CD4-positive, alpha-beta T cell treated with Interferon alpha-2 for 1 hour (primary cell): ENCODE data around the gene TMEM107.

Source experiments
- DNase-seq, 2 donors: peaks; one replicate each; pipeline ENCODE4 v3.0.0-alpha.2; 2020 to 2022

The TMEM107 gene

DNA sequence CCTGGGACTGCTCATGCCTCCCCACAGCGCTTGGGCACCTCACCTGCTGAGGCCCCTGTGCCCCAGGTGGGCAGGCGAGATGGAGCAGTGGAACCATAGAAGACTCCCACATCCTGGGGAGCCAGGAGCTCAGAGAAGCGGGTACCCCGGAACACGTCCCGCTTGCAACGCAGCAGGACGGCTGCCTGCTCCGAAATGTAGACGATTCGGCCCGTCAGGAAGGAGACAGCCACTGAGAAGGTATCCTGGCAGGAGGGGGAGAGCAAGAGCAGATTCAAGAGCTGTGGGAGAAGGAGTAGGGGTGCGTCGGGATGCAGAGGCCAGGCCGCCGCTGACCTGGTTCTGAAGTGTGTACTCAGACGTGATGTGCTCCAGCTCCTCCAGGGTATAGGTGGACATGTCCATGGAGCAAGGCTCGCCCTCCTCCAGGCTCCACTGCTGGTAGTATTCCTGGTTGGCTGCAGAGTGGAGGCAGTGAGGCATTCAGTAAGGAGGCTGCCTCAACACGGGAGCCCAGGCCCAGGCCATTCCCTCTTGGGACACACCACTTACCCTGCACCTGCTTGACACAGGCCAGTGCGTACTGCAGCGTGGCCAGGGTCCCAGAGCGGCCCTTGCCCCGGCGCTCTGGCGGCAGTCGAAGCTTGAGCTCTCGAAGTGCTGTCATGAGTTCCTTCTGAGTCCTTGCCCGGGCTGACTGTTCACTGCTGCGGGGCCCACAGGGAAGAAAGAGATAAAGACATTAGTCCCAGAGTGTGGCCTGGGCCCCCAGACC, 26.6 kb downstream of the TMEM107 start:
- DNase-seq: peak in 1 of 2 donors; percentile 17

DNA sequence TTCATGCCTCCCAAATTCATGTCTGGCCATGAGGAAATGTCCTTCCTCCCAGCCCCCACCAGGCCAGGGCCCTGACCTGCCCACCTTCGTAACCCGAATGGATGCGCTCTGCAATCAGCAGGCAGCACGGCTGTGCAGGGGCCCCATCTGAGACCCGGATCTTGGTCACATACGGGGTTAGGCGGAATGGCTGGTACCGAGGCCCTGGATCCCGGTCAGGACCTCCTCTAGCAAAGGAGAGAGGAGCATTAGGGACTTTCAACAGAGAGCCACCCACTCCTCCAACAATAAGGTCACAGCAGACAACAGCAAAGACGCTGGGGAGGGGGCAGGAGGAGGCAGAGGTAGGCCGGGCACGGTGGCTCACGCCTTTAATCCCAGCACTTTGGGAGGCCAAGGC, 27.6 kb downstream of the TMEM107 start:
- DNase-seq: no peak

DNA sequence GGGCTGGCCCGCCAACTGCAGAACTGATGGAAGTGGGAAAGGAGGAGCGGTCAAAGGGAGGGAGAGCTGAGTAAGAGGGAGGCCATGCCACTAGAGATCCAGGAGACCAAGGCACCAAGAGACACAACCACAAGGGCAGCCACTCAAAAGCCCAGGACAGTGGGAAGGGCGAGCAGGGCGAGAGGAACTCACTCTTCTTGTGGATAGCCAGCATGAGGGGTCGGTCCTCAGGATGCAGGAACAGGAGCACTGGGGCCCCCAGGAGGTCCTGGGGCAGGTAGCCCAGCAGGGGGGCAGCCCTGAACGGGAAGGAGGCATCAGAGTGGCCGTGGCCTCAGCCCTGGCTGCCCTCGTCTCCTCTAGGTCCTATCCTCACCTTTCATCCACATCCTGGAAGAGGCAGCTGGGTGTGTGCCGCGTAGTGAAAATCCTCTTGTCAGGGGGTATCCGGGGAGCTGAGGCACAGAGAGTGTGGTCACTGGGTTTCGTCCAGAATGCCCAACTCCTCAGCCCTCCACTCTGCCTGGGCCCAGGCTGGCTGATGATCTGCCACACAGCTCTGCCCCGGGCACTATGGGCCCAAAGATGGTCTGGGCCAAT, 28.3 kb downstream of the TMEM107 start:
- peak in 1 of 2 donors; percentile 9 for DNase-seq

DNA sequence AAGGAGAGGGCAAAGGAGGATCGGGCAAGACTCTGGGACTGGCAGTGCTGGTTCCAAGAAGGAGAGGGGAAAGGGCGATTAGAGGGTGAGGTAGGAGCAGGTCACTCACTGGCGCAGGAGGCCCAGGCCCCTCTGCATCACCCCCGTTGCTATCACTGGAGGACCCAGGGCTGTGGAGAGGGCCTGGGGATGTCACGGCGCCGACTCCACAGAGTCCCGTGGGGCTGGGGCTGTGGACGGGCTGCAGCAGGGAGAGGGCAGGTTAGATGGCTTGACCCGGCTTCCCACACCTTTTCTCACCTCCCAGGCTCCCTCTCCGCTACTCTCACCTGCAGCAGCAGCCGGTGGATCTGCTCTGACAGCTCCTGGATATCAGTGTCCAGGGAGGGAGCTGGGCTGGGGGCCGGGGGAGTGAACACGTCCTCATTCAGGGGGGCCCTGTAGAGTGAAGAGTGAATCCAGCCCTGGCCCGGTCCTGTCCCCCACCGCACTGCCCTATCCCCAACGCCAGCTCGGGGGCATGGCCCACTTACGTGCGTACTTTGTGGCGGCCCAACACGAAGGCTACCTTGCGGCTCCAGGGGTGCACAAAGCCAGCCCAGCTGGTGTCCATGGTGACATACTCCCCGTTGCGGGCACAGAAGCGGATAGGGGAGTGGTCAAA, 28.9 kb downstream of the TMEM107 start:
- DNase-seq: peak in 1 of 2 donors; percentile 8

DNA sequence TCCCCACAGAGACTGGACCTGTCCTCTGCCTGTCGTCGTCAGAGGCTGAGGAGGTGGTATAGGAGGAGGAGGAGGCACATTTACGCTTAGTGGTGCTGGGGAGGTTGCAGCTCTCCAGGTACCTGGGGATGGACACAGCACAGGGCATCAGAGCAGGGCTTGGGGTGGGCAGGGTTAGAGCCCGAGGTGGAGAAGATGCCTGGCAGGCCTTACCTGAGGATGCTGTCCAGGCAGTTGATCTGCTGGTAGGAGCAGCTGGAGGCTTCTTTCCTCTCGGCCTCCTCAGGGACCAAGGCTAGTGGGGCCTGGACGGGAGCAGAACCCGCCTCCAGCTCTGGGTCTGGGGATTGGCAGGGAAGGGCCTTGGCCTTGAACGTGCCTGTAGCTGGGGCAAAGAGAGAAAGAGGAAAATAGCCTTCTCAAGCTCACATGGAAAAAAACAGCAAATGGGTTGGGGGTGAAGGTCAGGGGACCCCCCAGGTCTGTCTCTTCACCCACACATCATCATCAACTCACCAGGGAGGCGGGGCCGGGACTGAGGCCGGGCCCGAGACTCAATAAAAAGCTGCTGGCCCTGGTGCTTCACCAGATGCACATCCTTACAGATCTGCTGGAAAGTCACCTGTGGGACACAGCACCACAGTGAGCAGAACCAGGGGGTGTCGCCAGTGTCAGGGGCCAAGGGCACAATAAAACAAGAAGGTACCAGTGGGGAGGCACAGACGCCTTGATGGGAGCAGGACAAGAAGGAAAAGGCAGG, 29.6 kb downstream of the TMEM107 start:
- DNase-seq: peak in 1 of 2 donors; percentile 10

DNA sequence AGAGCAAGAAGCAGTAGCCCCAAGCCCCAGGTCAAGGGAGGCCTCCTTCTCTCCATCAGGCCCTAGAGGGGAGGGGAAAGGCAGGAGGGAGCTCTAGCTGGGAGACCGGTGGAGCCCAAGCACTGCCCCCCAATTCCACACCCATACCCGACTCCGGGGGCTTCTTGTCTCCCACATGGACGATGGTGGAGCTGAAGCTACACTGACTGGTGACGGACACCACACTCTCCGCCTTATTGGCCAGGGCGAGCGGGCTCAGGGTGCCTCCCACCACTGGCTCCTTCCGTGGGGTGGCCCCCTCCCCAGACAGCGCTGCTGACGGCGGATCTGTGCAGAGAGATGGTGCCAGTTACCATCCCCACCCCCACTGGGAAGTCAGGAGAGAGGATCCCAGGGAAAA, 30.4 kb downstream of the TMEM107 start:
- DNase-seq: peak in 1 of 2 donors; percentile 13

DNA sequence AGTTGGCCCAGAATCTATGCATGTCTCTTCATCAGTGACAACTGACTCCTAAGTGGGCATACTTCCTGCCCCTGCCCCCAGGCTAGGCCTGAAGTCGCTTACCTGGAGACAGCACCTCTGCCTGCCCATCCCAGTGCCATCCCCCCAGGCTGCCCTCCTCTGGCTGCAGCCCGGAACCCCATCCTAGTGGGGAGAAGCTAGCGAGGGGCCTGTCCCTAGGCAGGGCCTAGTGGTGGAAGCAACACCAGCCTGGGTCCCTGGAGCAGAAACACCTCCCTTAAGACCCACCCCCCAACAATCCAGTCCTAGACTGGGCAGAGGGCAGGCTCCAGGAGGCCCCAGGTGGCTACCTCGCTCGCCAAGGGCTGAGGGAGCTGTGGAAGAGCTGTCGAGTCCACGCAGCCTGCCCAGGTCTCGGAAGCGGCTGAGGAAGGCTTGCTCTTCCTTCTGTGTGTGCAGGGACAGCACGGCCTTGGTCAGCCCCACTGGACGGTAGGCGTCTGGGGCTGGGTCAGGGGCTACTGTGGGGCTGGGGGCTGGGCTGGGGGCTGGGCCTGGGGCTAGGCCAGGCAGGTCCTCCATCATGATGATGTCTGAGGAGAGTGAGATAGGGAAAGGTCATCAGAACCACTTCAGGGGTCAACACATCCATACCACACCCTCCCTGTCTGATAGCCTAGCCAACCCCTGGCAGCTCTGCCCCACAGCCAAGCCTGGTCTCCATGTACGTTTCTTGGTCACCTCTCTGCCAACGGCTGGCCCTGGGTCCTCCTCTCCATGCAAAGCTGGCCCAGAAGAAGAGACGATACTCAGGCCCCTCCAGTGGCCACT, 31.6 kb downstream of the TMEM107 start:
- peak in 1 of 2 donors; percentile 23 for DNase-seq

DNA sequence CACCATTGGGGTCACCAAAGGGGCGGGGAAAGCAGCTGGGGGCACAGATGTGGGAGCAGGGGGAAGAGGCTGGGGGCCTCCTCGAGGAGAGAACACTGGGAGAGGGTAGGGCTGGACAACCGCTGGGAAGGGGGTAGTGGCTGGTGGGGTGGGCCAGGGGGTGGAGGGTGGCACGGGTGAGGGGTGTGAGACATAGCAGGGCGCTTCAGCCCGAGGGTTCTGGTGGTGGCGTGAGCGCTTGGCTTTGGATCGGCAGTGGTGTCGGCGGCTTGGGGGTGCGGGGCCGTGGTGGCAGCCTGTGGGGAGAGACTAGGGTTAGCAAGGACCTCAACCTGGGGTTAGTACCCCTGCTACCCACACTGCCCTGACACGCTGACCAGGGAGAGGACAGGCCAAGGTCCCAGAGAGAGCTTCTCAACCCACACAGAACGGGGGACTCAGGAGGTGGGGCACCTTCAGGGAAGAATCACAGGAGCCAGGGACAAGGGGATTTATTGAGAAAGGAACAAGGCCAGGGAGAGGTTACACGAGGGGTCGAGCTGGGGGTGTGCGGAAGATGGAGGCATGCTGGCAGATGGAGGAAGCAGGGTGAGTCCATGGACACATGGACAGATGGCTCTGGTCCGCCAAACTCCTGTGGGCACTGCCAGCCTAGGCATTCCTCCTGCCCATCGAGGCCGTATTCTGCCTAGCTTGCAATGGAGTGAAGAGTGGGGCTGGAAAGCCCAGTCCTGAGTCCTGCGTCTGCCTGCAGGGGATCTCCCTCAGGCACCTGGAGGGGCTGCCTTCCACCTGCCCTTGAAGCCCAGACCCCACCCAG, 32.4 kb downstream of the TMEM107 start:
- peak in 1 of 2 donors; percentile 32 for DNase-seq

DNA sequence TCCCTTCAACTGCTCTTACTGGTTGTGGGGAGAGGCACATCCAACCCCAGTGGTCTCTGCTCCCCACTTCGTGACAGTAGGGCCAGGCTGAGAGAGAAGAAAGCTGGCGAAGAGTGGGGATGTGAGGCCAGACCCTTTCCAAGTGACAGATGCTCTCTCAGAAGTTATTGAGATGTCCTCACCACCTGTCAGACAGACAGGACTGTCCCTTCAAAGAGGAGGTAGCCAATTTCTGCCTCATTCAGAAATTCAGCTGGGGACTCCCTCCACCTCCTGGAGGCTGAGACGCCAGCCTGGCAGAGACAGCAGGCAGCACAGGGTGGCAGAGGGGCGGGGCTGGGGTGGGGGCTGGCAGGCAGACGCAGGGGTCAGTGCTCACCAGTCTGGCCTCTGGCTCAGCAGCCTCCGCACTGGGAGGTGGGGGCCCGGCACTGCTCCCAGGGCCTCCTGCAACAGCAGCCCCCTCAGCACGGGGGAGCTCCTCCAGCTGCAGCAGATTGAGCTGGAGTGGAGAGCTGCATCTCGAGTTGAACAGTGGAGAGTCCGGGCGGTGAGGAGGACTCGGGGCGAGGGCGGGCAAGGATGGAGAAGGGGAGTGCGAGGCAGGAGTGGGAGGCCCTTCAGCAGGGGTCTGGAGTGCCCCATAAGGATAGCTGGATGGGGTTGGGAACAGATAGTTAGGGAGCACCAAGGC, 33.1 kb downstream of the TMEM107 start:
- DNase-seq: peak in 1 of 2 donors; percentile 28

DNA sequence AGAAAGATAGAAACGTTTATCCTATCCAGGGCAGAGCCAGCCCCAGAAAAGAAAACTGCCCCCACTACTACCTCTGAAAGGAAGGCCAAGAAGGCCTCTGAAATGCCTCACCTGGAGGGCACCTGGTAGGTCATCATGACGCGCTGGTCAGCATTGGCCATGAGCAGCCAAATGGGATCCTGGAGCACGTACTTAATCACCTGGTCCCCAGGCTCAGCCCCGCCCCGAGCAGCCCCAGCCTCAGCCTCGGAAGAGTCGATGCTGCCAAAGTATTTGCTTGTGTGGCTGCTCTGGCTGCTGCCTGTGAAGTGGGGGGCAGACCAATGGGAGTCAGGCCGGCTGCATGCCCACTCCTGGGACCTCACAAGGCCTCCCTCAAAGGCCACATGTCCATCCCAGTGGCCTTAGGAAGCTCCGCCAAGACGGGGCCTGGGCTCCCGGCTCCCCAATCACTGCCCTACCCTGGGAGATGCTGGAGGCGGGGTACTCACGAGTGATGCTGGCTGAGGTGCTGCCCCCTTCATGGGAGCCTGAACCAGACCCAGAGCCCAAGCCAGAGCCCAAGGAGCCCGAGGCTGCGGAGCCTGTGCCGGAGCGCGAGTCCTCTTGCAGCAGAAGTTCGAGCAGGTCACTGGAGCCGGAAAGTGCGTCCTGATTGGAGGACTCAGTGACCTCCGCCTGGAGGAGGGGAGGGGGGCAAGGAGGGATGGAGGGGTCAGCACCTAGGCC, 33.9 kb downstream of the TMEM107 start:
- DNase-seq: peak in 1 of 2 donors; percentile 23

DNA sequence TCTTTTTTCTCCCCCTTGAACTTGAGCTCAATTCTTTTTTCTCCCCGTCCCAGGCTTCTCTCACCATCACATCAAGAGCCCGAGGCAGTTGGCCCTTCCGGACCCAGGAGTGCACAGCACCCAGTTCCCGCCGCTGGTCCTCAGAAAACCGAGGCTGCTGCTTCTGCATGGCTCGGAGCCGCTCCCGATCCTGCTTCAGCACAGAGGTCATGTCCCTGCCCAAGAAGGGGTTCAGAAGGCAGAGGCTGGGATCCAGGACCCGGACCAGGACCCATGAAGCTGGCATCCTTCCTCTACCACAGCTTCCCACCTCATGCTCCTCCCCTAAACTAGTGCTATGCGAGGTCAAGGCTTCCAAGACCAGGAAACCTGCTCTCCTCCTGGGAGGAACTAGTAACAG, 34.4 kb downstream of the TMEM107 start:
- DNase-seq: peak in 1 of 2 donors; percentile 22

DNA sequence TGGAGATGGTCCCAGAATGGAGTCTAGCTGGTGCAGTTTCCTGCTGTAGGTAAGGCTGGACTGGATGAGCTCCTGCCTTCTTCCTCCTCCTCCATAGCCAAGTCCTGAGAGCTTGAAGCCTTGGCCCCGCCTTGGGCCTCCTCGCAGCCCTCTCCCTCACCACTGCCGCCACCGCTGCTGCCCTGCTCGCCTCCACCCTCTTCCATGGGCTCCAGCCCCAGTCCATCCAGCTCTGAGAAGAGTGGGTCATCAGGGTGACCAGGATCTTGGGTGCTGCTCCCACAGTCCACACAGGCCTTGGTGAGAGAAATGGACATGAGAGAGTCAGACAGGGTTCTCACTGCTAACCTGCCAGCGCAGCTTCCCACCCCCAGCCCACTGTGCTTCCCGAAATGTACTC, 35.1 kb downstream of the TMEM107 start:
- DNase-seq: peak in 1 of 2 donors; percentile 20

DNA sequence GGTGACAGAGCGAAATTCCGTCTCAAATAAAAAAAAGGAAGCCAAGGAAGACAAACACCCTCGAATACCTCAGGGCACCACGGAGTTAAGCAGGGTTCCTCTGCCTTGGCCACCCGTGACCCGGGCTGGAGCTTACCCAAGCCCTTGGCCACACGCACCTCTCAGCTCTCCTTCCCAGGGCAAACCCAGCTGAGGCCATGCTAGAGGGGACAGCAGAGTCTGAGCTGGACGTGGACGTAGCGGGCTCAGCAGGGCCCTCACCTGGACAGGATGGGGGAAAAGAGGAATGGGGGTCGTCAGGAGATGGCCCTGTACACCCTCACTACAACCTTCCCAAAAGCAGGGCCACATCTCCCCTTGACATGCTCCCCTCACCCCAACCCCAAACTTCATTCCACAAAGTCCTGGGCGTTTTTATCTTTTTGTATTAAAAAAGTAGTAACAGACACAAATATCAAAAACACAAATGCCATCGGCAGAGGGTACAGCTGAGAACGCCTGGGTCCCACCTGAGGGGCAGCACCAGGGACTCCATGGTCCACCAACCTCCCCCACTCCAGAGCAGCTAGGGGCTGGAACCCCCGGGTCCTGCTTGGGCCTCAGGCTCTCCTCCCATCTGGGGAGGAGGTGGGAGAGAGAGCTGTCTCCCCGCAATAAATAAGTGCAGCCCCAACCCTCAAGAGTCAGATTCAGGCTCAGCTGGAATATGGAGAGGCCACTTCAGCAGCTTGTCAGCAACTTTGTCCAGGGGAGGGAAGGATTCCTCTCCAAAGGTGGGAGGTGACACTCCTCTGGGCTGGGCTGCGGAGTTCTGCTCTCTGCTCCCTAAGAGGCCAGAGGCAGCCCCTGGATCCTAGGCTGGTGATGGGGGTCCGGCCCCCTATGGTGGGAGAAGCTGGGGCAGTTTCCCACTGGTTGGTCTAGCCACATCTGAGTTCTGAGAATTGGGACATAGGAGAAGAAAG, 35.8 kb downstream of the TMEM107 start:
- DNase-seq: peak in 1 of 2 donors; percentile 18

DNA sequence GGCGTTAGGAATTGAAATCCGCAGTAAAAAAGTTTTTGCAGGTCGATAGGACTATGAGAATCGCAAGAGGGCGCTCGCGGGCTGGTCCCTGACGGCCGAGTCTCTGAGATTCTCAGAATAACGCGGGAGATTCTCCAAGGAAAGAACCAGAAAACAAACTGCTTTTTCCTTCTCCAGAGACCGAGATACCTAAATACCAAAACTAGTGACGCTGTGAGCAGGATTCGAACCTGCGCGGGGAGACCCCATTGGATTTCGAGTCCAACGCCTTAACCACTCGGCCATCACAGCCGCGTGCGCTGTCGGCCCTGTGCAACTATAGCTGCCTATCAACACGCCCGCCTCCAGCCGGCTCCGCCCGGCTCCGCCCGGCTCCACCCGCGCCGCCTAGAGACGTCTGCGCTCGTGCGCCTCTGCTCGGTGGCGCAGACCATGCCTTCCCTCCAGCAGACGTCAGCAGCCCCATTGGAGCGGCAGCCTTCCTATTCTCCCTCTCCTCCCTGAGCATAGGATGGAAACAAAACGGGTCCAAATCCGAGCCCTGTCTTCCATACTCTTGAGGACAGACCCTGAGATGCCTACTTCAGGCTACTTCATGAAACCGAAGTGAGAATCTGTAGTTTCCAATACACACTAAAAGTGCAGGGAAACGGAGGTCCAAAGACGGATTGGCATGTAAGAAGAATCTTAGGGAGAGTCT, 37.4 kb downstream of the TMEM107 start:
- DNase-seq: peak; percentile 96 to 97

DNA sequence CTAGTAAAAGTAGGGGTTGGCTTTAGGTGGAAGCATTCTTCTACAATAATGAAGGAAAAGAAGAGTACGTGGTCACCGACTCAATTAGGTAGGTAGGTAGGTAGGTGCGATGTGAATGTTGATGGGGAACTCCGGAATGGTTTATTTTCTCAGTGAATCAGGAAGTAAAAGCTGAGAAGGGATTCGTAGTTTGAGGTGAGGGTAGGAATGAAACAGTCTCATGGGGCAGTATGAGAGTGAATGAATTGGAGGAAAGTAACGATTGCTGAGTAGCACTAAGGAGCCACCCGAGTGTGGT, 37.9 kb downstream of the TMEM107 start:
- DNase-seq: no peak

DNA sequence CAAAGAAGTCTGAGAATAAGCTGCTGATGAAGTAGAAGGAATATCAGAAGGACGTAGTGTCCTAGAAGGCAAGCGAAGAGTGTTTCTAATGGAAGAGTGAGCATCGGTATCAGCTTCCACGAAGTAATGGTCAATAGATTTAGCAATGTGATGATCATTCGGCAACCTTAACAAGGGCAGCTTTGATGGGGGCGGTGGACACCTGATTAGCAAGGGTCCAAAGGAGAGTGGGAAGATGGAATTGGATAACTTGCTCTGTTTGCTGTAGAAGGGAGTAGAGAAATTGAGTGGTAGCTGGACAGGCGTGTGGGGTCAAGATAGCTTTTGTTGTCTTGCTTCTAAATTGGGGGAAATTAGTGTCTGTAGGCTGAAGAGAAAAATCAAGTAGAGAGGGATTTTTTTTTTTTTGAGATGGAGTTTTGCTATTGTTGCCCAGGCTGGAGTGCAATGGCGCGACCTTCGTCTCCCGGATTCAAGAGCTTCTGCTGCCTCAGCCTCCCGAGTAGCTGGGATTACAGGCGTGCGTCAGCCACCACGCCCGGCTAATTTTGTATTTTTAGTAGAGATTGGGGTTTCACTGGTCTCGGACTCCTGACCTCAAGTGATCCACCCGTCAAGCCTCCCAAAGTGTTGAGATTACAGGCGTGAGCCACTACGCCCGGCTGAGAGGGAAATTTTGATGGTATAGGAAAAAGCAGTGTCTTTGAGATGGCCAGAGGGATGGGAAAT, 38.4 kb downstream of the TMEM107 start:
- DNase-seq: peak in 1 of 2 donors; percentile 13

DNA sequence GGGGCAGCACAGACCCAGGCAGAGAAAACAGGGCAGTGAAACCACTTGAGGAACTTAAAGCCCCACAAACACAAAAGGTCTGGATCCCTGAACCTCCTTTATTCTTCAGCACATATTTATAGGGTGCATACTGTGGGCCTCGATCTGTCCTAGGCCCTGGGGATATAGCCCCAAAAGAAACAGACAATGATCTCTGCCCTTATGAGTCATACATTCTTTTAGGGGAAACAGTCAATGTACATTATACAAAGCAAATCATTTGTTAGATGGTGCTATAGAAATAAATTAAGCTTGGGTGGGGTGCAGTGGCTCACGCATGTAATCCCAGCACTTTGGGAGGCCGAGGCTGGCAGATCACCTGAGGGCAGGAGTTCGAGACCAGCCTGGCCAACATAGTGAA, 42.2 kb downstream of the TMEM107 start:
- no peak for DNase-seq

DNA sequence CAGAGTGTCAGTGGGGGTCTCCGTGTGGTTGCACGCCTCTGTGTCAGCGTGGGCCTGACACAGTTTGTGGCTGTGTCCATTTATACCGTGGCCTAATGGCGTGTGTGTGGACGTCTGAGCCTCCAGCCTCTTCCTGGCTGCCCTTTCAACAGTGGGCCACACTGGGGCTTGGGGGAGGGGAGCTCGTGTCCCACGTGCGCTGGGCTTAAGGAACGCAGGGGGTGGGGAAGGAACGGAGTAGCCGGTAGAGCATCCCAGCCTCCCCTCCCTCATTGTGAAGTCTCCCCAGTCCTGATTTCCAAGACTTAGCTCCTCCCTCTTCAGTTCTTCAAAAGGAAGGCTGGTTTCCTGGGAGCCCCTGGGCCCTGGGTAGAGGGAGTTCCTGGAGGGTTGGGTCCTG, 42.8 kb downstream of the TMEM107 start:
- DNase-seq: no peak
